ENCODE data around the gene SMARCD1. TPM values are rescaled to one million over a fixed set of nuclear protein-coding genes. Genes with fewer than 3 reads are reported as not detected.

Gene SMARCD1
- total and polyA plus RNA-seq, 2 experiments from 2014 or later = 124 to 287 TPM

GRCh38 chr12:50097952-50098351 lies 12.8 kb downstream of the SMARCD1 start:
- Histone ChIP-seq H3K9me2 (ENCODE audit: insufficient read depth) (no peaks in the 10 kb centered on the region), H4K20me1 (replicated peaks; ENCODE audit: insufficient read depth) (peaks cover 11% of the 10 kb centered on the region), H3K27me3 (ENCODE audit: insufficient read depth) (no peaks in the 10 kb centered on the region), H3K4me3 (no peak overlapping the region), H3K27ac (ENCODE audit: low read depth) (no peak overlapping the region), H3K36me3 (ENCODE audit: insufficient read depth) (peaks cover 58% of the 10 kb centered on the region), H3F3A (replicated peaks; ENCODE audit: low read depth) (peaks cover 8% of the 10 kb centered on the region; the same call in 1 of the 2 replicates), H2AFZ (no peak overlapping the region), H3K79me2 (replicated peaks; ENCODE audit: insufficient read depth) (no peaks in the 10 kb centered on the region), H3K4me1 (ENCODE audit: insufficient read depth) (0 out of 2 replicates have a peak, but pooled peaks cover under 1% of the 10 kb centered on the region), H3K4me2 (no peak overlapping the region)
- no peaks in the 10 kb centered on the region for H3K9me3 Mint-ChIP-seq
- ATAC-seq (no peak), DNase-seq (ENCODE audit: low spot score) (no peak)
- no peak overlapping the region for H3K4me3 Mint-ChIP-seq
- H3K36me3 Mint-ChIP-seq (ENCODE audit: low read depth) = peaks cover 84% of the 10 kb centered on the region
- TF ChIP-seq ZNF462 (CRISPR knock-in tag; IDR thresholded peaks at IDR 0.05) = no peak
- TF ChIP-seq CTCF (conservative IDR thresholded peaks at IDR 0.05; ENCODE audit: low read depth in 2 of 2) = no peak
- no peak for TF ChIP-seq REST (IDR thresholded peaks at IDR 0.05; ENCODE audit: unreplicated experiment)
- no peak for TF ChIP-seq EZH2 (IDR thresholded peaks at IDR 0.05; ENCODE audit: low read depth, unreplicated experiment)
- TF ChIP-seq STAT1 (IDR thresholded peaks at IDR 0.05; ENCODE audit: unreplicated experiment) = no peak
- no peak for TF ChIP-seq JUNB (IDR thresholded peaks at IDR 0.05; ENCODE audit: unreplicated experiment)
- TF ChIP-seq CREB1 (CRISPR knock-in tag; IDR thresholded peaks at IDR 0.05; ENCODE audit: low read depth) = no peak
- no peak for TF ChIP-seq ETS1 (IDR thresholded peaks at IDR 0.05)
- no peak for TF ChIP-seq ZNF114 (CRISPR knock-in tag; IDR thresholded peaks at IDR 0.05)
- TF ChIP-seq POLR2AphosphoS5 (IDR thresholded peaks at IDR 0.05; ENCODE audit: low read depth) = no peak
- H3K27me3 Mint-ChIP-seq (ENCODE audit: insufficient read depth, low read depth, poor library complexity) = peaks cover 7% of the 10 kb centered on the region
- no peak overlapping the region for H3K27ac Mint-ChIP-seq
- H3K4me1 Mint-ChIP-seq = peaks cover 24% of the 10 kb centered on the region
